GM19395 (cell line): Measurements from ENCODE around the gene PPFIA2.

ENCODE experiments used
- ATAC-seq: cut with Tn5 transposase; IDR thresholded peaks from one replicate; pipeline ENCODE4 v1.9.1; 2021; ENCODE audit warnings: mild to moderate bottlenecking, moderate library complexity; ENCODE audit not compliant: unreplicated experiment

The PPFIA2 gene

GRCh38 chr12:81564237-81564636, 194.9 kb downstream of the PPFIA2 start:
- no peak for ATAC-seq

GRCh38 chr12:81558031-81558430, 201.1 kb downstream of the PPFIA2 start:
- ATAC-seq: no peak

GRCh38 chr12:81546811-81547210, 212.3 kb downstream of the PPFIA2 start:
- ATAC-seq: no peak

DNA sequence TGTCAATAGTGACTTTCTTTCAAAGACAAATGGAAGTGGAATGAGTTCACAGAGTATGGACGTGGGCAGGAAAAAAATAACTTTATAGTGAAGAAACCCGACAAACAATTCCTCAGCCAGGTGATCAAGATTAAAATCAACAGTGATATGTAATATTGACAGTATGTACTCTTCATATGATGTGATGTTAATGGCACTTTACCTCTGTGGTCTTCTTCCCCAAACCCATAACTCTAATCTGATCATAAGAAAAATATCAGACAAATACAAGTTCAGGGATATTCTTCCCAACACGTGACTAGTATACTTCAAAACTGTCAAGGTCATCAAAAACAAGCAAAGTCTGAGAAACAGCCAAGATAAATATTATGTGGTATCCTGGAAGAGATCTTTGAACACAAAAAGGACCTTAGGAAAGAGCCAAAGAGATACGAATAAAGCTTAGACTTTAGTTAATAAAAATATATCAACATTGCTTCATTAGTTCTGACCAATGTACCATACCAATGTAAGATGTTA, 215.5 kb downstream of the PPFIA2 start:
- ATAC-seq: no peak

- no peak for ATAC-seq
Observed at GRCh38 chr12:81542065-81543010, 216.8 kb downstream of the PPFIA2 start.

DNA sequence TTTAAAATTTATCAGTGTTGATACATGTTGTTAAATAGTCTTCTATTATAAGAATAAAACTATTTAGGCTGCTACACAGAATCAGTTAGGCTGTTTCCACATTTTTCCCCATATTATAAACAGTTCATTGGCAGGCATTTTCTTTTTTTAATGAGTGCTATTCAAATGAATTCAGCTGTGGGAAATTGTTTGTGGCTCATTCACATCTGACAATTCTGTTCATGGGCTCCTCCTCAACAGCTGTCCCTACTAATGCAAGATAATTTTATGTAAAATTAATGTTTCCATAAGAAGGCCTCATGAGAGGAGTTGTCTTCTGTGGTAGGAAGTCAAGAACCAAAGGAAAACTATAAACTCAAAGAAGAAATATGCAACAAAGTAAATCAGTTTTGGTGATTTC, 218.0 kb downstream of the PPFIA2 start:
- no peak for ATAC-seq

- no peak for ATAC-seq
Observed at GRCh38 chr12:81539279-81539678, 219.9 kb downstream of the PPFIA2 start.

- no peak for ATAC-seq
Observed at GRCh38 chr12:81533054-81533453, 226.1 kb downstream of the PPFIA2 start.

GRCh38 chr12:81530352-81530751, 228.8 kb downstream of the PPFIA2 start:
- ATAC-seq: no peak

GRCh38 chr12:81520064-81520945, 238.8 kb downstream of the PPFIA2 start:
- ATAC-seq: peak; percentile 84

- no peak for ATAC-seq
Observed at GRCh38 chr12:81518638-81519037, 240.5 kb downstream of the PPFIA2 start.

DNA sequence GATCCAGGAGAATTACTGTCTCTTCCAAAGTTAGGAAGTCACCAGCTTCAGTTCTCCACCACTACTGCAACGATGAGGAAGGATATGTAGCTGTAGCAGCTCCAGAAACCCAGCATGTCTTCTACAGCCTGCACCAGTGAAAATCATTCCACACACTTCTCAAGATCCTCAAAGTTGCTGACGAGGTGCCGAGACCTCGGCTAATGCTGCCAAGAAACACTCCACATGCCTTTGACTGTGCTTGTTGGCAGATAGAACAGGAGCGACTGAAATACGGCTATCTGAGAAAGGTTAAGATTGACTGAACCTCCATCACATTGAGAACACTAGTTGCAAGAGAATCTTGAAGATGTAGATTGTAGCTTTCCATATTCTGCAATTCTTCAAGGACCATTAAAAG, 241.9 kb downstream of the PPFIA2 start:
- no peak for ATAC-seq

GRCh38 chr12:81502912-81503695, 256.0 kb downstream of the PPFIA2 start:
- ATAC-seq: no peak

DNA sequence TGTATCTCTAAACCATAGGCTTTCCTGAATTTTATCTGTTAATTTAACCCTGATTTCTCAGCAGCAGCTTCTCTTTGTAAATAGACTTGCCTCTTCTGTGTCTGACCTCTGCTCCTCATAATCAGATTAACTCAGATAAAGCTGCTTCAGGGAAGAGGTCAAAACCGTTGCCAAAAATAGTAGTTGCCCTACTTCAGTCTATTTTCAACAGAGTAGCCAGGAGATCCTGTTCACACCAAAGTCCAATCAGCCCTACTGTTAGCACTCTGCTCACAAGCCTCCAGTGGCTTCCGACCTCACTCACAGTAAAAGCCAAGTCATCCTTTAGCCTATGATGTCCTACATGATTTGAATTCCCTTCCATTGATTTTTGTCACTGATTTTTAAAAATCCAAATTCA, 258.4 kb downstream of the PPFIA2 start:
- ATAC-seq: no peak

DNA sequence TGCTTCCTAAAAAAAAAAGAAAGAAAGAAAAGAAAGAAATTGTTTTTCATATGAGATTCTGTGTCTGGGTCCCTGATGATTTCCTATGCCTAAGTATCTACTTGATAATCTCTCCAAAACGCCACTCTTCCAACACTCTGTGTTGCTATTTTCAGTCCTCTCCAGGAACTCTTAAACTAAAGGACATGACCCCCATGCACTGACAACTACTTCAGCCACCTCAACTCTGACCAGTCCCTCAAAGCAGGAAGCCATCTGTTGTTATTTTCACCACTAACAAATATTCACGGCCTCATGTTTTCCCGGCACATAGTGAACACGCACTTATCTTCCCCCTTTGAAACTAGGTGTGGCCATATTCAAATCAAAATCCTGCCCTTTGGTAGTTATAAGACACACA, 259.3 kb downstream of the PPFIA2 start:
- ATAC-seq: no peak

- ATAC-seq: no peak
Observed at GRCh38 chr12:81492131-81492720, 266.9 kb downstream of the PPFIA2 start.

- no peak for ATAC-seq
Observed at GRCh38 chr12:81472934-81473333, 286.2 kb downstream of the PPFIA2 start.

- no peak for ATAC-seq
Observed at GRCh38 chr12:81470923-81471322, 288.2 kb downstream of the PPFIA2 start.

DNA sequence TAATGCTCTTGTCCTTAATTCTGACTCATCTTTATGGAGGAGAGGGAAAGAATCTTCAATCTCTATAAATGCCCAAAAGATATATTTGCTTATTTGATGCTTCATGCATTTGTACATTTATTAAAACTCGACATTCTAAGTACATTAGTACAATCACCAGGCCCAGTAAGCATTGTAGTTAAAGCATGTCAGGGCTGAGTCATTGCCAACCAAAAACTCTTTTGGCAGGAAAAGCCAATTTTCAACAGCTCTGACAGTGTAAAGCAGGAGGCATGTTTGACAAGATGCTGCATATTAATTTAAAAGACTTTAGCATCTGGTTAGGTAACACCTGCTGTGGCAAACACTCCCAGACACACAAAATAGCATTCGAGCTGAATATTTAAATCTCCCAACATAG, 290.9 kb downstream of the PPFIA2 start:
- no peak for ATAC-seq

DNA sequence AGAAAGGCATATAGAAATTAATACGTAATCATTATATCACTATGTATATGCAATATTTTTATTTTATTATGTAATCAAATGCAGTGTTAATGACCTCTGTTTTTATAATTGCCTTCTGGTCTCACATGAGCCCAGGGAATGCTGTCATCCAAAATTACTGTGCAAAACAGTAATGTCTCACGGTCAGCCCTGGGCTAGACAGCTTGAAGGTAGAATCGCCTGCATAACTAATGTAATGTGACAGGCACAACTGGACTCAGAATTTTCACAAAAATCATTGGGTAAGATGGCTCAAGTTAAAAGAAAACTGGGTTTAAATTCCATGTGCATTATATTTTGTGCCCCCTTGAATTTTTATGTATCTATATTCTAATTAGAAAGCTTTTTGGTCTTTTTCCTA, 293.3 kb downstream of the PPFIA2 start:
- no peak for ATAC-seq
